Activated B cell treated with CpG ODN at 0.5 μM for 24 hours (primary cell): ENCODE measurements around the gene TMEM40. TPM values are rescaled to one million over a fixed set of nuclear protein-coding genes. Genes with fewer than 3 reads are reported as not detected.
A peak's percentile ranks its signal among the peaks of the same experiment; 100 is the strongest.
"Not testable (repeated sequence)": the region's sequence is repeated elsewhere in the genome, so short reads cannot be mapped to it uniquely, and the experiment has no call there.

ENCODE experiments used
- ATAC-seq: fragments of 200-7000 bp; cut with Tn5 transposase; one replicate; pipeline ENCODE4 v1.10.0; 2021; ENCODE audit warnings: low read depth, mild to moderate bottlenecking, moderate library complexity
- CTCF ChIA-PET: fragments of 350-600 bp; sonication (Branson Sonifier 250); formaldehyde crosslinking; loops from one replicate; lab custom pipeline; 2021; ENCODE audit warnings: antibody characterized with exemption; lab: Charles Lee
- POLR2A ChIA-PET: fragments of 350-600 bp; sonication (Branson Sonifier 250); formaldehyde crosslinking; loops from one replicate; lab custom pipeline; 2021; ENCODE audit warnings: antibody characterized with exemption; lab: Charles Lee
- DNase-seq: peaks from one replicate; pipeline ENCODE4 v3.0.0; 2022
- H3K27ac Mint-ChIP-seq: one replicate; pipeline ENCODE4 v1.8.0; 2020; ENCODE audit warnings: mixed read lengths
- H3K27me3 Mint-ChIP-seq: one replicate; pipeline ENCODE4 v1.8.0; 2021; ENCODE audit warnings: mixed read lengths
- H3K36me3 Mint-ChIP-seq: one replicate; pipeline ENCODE4 v1.8.0; 2021; ENCODE audit warnings: low read depth, mixed read lengths
- H3K4me1 Mint-ChIP-seq: one replicate; pipeline ENCODE4 v1.8.0; 2021; ENCODE audit warnings: mixed read lengths
- H3K4me3 Mint-ChIP-seq: one replicate; pipeline ENCODE4 v1.8.0; 2020; ENCODE audit warnings: mild to moderate bottlenecking, mixed read lengths
- H3K9me3 Mint-ChIP-seq: one replicate; pipeline ENCODE4 v1.8.0; 2020; ENCODE audit warnings: mixed read lengths
- CTCF ChIP-seq: fragments of 200-600 bp; IDR thresholded peaks from one replicate; pipeline ENCODE4 v1.8.0; 2022; ENCODE audit warnings: antibody characterized with exemption, mild to moderate bottlenecking
- intact Hi-C: fragments of 100-400 bp; cut with micrococcal nuclease; formaldehyde crosslinking; loops from one replicate; pipeline ENCODE4 v1.15.1; 2024
- total RNA-seq: library from RNA; stranded (reverse); gene quantifications from 2 replicates; pipeline ENCODE4 v1.2.3, GENCODE V29; 2022

The TMEM40 gene
- total RNA-seq, 1 donor from 2014 or later, result not detected

- POLR2A ChIA-PET, result interaction anchor here (0.6 to 1.4 kb wide), 4 partner anchors 44 to 225 kb away, joined by 3 to 12 read pairs (median 6); partner anchors contain the start of gene RPL32
- peak within 1 kb of the TSS; percentile 87 for H3K4me3 Mint-ChIP-seq
- peaks cover 3% of the 10 kb centered on the region for H3K27me3 Mint-ChIP-seq
- no peaks in the 10 kb centered on the region for H3K36me3 Mint-ChIP-seq
- intact Hi-C loops, result loop anchor here (1.0 to 5.0 kb wide), 2 partner anchors 14 to 44 kb away; no protein-coding TSS in a partner anchor
- ATAC-seq (peak; percentile 78), DNase-seq (peak; percentile 46)
- H3K4me1 Mint-ChIP-seq, result peaks cover 20% of the 10 kb centered on the region
- no peak for TF ChIP-seq CTCF
- CTCF ChIA-PET, result interaction anchor here (1.0 to 1.9 kb wide), 3 partner anchors 13 to 45 kb away, joined by 3 to 9 read pairs (median 3); partner anchors contain the start of gene RPL32
- H3K9me3 Mint-ChIP-seq, result no peaks in the 10 kb centered on the region
- no peak within 1 kb of the TSS for H3K27ac Mint-ChIP-seq
These were observed 37.4 kb upstream of the TMEM40 start, which contains the start of gene CAND2 for GRCh38 chr3:12796171-12797123. CAND2 (plus strand) TSS chr3:12796680; CDS start chr3:12796721, 41 bp downstream.

- H3K27ac Mint-ChIP-seq, result no peak overlapping the region
- ChIA-PET CTCF (no interaction called here), POLR2A (no interaction called here)
- intact Hi-C loops, result no loop called here
- H3K27me3 Mint-ChIP-seq, result peaks cover 7% of the 10 kb centered on the region
- H3K4me1 Mint-ChIP-seq, result peaks cover 20% of the 10 kb centered on the region
- H3K9me3 Mint-ChIP-seq, result no peaks in the 10 kb centered on the region
- ATAC-seq, result no peak
- DNase-seq, result no peak
- no peak for TF ChIP-seq CTCF
- no peaks in the 10 kb centered on the region for H3K36me3 Mint-ChIP-seq
- no peak overlapping the region for H3K4me3 Mint-ChIP-seq
These were observed 34.6 kb upstream of the TMEM40 start for GRCh38 chr3:12793701-12794100.

DNA sequence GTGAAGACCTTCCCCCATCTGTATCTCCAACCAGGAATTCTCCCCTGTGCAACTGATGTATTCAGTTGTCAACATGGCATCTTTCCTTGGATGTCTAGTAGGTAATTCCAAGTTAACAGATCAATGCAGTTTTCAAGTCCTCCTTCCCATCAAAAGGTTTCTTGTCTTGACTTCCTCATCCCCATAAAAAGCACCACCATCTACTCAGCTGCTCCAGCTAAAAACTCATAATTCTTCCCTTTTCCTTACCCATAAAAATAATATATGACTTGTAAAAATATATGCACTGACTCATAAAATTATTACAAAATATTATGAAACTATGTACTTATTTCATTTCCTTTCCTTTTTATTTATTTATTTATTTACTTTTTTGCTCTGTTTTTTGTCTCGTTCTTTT is 32.4 kb upstream of the TMEM40 start:
- ATAC-seq (no peak), DNase-seq (no peak)
- Mint-ChIP-seq H3K27ac (no peak overlapping the region), H3K36me3 (no peaks in the 10 kb centered on the region), H3K4me1 (peaks cover 3% of the 10 kb centered on the region), H3K27me3 (peaks cover 7% of the 10 kb centered on the region), H3K9me3 (no peaks in the 10 kb centered on the region), H3K4me3 (no peak overlapping the region)
- ChIA-PET POLR2A (no interaction called here), CTCF (interaction anchor here (0.8 kb wide), 1 partner anchor 84 kb away, joined by 3 read pairs; no protein-coding TSS in a partner anchor)
- TF ChIP-seq CTCF, result no peak
- intact Hi-C loops, result no loop called here

- not testable (repeated sequence) for ATAC-seq, H3K9me3 Mint-ChIP-seq, H3K4me1 Mint-ChIP-seq, H3K36me3 Mint-ChIP-seq, H3K4me3 Mint-ChIP-seq, H3K27ac Mint-ChIP-seq, DNase-seq
- ChIA-PET POLR2A (interaction anchor here (0.6 to 1.1 kb wide), 2 partner anchors 53 to 55 kb away, joined by 3 to 5 read pairs; partner anchors contain the start of gene RPL32), CTCF (interaction anchor here (1.5 kb wide), 1 partner anchor 22 kb away, joined by 7 read pairs; no protein-coding TSS in a partner anchor)
- peaks cover 17% of the 10 kb centered on the region for H3K27me3 Mint-ChIP-seq
- intact Hi-C loops, result loop anchor here (1.0 kb wide), 1 partner anchor 103 kb away; no protein-coding TSS in a partner anchor
These were observed 29.1 kb upstream of the TMEM40 start for GRCh38 chr3:12787967-12788690.

DNA sequence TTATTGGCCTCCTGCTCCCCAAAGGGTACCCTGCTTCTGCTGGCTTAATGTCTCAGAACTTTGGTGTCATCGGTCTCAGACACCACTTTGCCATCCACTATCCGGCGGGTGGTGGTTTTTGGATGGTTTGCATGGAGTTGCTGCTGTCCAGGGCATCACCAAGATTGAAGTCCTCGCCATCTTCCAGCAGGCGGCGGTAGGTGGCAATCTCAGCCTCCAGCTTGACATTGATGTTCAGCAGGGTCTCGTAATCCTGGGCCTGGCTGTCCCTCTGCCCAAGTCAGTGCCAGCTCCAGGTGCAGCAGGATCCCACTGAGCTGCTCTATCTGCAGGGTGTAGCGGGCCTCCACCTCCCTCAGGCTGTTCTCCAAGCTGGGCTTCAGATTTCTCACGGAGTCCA is 28.3 kb upstream of the TMEM40 start:
- POLR2A ChIA-PET, result interaction anchor here (0.6 to 1.1 kb wide), 2 partner anchors 54 kb away, joined by 3 to 5 read pairs; partner anchors contain the start of gene RPL32
- not testable (repeated sequence) for ATAC-seq

More for the DNA sequence above, 28.3 kb upstream of the TMEM40 start:
- intact Hi-C loops, result loop anchor here (1.0 kb wide), 1 partner anchor 104 kb away; no protein-coding TSS in a partner anchor
- H3K4me1 Mint-ChIP-seq, H3K9me3 Mint-ChIP-seq, H3K27ac Mint-ChIP-seq, H3K36me3 Mint-ChIP-seq, DNase-seq, H3K4me3 Mint-ChIP-seq: not testable (repeated sequence)
- peaks cover 21% of the 10 kb centered on the region for H3K27me3 Mint-ChIP-seq
- CTCF ChIA-PET, result interaction anchor here (1.4 to 1.6 kb wide), 3 partner anchors 23 to 54 kb away, joined by 3 to 7 read pairs (median 4); partner anchors contain the start of gene RPL32
